HG02943 (cell line): ENCODE results near the gene PILRA.
"Not testable (repeated sequence)": the region's sequence is repeated elsewhere in the genome, so short reads cannot be mapped to it uniquely, and the experiment has no call there.

ENCODE experiments used
- ATAC-seq: cut with Tn5 transposase; IDR thresholded peaks from one replicate; pipeline ENCODE4 v1.9.1; 2021; ENCODE audit warnings: mild to moderate bottlenecking, low read depth, moderate library complexity; ENCODE audit not compliant: unreplicated experiment

Gene PILRA

GRCh38 chr7:100357131-100357561 lies 16.1 kb upstream of the PILRA start:
- no peak for ATAC-seq

GRCh38 chr7:100358027-100358856 lies 15.0 kb upstream of the PILRA start, which contains the start of gene PILRB:
Gene PILRB, plus strand, starts transcription at chr7:100358117. Its CDS starts 186 bp downstream, at chr7:100358303.
- no peak for ATAC-seq

GRCh38 chr7:100358857-100359212 lies 14.5 kb upstream of the PILRA start:
- no peak for ATAC-seq

- no peak for ATAC-seq
Measured at GRCh38 chr7:100360135-100360854, 13.0 kb upstream of the PILRA start.

- ATAC-seq, result no peak
Measured at GRCh38 chr7:100363098-100363497, 10.2 kb upstream of the PILRA start.

- not testable (repeated sequence) for ATAC-seq
Measured at GRCh38 chr7:100363797-100364196, 9.5 kb upstream of the PILRA start.

- ATAC-seq, result no peak
Measured at GRCh38 chr7:100364480-100364879, 8.8 kb upstream of the PILRA start.

- ATAC-seq, result not testable (repeated sequence)
Measured at GRCh38 chr7:100365998-100366367, 7.3 kb upstream of the PILRA start.

- no peak for ATAC-seq
Measured at GRCh38 chr7:100366411-100367250, 6.7 kb upstream of the PILRA start.

- no peak for ATAC-seq
Measured at GRCh38 chr7:100367251-100367620, 6.1 kb upstream of the PILRA start.

- no peak for ATAC-seq
Measured at GRCh38 chr7:100367676-100368613, 5.3 kb upstream of the PILRA start.

GRCh38 chr7:100369105-100369504 lies 4.2 kb upstream of the PILRA start:
- ATAC-seq, result no peak

- no peak for ATAC-seq
Measured at GRCh38 chr7:100370303-100370702, 3.0 kb upstream of the PILRA start.

GRCh38 chr7:100370746-100371145 lies 2.5 kb upstream of the PILRA start:
- ATAC-seq, result no peak

GRCh38 chr7:100371561-100372171 lies 1.6 kb upstream of the PILRA start:
- no peak for ATAC-seq

- ATAC-seq, result no peak
Measured at GRCh38 chr7:100372256-100372655, 1.0 kb upstream of the PILRA start.

- ATAC-seq, result no peak
Measured at GRCh38 chr7:100372694-100373093, 593 bp upstream of the PILRA start.

GRCh38 chr7:100373870-100374598 lies 747 bp downstream of the PILRA start:
- ATAC-seq, result not testable (repeated sequence)

GRCh38 chr7:100374601-100375000 lies 1.3 kb downstream of the PILRA start:
- ATAC-seq, result no peak
